B cell (primary cell): ENCODE measurements around the gene GPR179. TPM values are rescaled to one million over a fixed set of nuclear protein-coding genes. Genes with fewer than 3 reads are reported as not detected.

Experiments used
- ATAC-seq: fragments of 200-7000 bp; cut with Tn5 transposase; one replicate; pipeline ENCODE4 v1.10.0; 2021; ENCODE audit warnings: low read depth, mild to moderate bottlenecking, moderate number of reproducible peaks, moderate library complexity
- CTCF ChIA-PET: fragments of 350-600 bp; sonication (Branson Sonifier 250); formaldehyde crosslinking; loops from one replicate; lab custom pipeline; 2021; ENCODE audit warnings: antibody characterized with exemption, inconsistent platforms; lab: Charles Lee
- POLR2A ChIA-PET: fragments of 350-600 bp; sonication (Branson Sonifier 250); formaldehyde crosslinking; loops from one replicate; lab custom pipeline; 2021; ENCODE audit warnings: antibody characterized with exemption; lab: Charles Lee
- DNase-seq: peaks from one replicate; pipeline ENCODE4 v3.0.0; 2013
- H2AFZ ChIP-seq: 2 replicates; pipeline ENCODE4 v1.6.1; 2012; ENCODE audit warnings: mild to moderate bottlenecking, low read depth, low read length; ENCODE audit not compliant: insufficient read depth, poor library complexity, severe bottlenecking
- H3K27ac ChIP-seq, 2 donors: 1 replicate in 1 of 2; 2 replicates in 1 of 2; pipeline ENCODE4 v1.5.1; 2012 to 2013; ENCODE audit warnings: low read length in 2 of 2, mild to moderate bottlenecking in 2 of 2, moderate library complexity in 1 of 2
- H3K27me3 ChIP-seq, 4 experiments: fragments of 200-600 bp in 1 of 4; sonication (generic) in 1 of 4; replicated peaks in 1 of 4; 1 replicate in 2 of 4; 2 replicates in 2 of 4; pipeline versions ENCODE4 v1.6.1 to v1.7.0; 2013 to 2016; ENCODE audit warnings: low read length in 3 of 4, mild to moderate bottlenecking in 2 of 4, mixed read lengths in 1 of 4, moderate library complexity in 1 of 4; ENCODE audit not compliant: insufficient read depth in 4 of 4, control insufficient read depth in 3 of 4; ENCODE audit errors: control extremely low read depth in 1 of 4
- H3K36me3 ChIP-seq, 2 experiments: replicated peaks in 1 of 2; 1 replicate in 1 of 2; 2 replicates in 1 of 2; pipeline versions ENCODE4 v1.6.1 to v1.7.1; 2013; ENCODE audit warnings: low read length in 1 of 2; ENCODE audit not compliant: insufficient read depth in 2 of 2, control insufficient read depth in 1 of 2; ENCODE audit errors: control extremely low read depth in 1 of 2, extremely low read depth in 1 of 2
- H3K4me1 ChIP-seq, 2 donors: fragments of 200-600 bp in 1 of 2; sonication (generic) in 1 of 2; 1 replicate in 1 of 2; 2 replicates in 1 of 2; pipeline versions ENCODE4 v1.5.1 to v1.6.1; 2013 to 2017; ENCODE audit warnings: low read length in 2 of 2; ENCODE audit not compliant: control insufficient read depth in 2 of 2, insufficient read depth in 2 of 2
- H3K4me2 ChIP-seq: replicated peaks from 2 replicates; pipeline ENCODE3; 2012; ENCODE audit warnings: mild to moderate bottlenecking, low read depth, low read length; ENCODE audit not compliant: poor library complexity, severe bottlenecking
- H3K4me3 ChIP-seq, 5 experiments: fragments of 200-600 bp in 1 of 5; sonication (generic) in 1 of 5; 1 replicate in 3 of 5; 2 replicates in 2 of 5; pipeline versions ENCODE4 v1.5.1 to v1.7.0; 2011 to 2016; ENCODE audit warnings: low read length in 4 of 5, mild to moderate bottlenecking in 4 of 5, low read depth in 2 of 5, control low read depth in 1 of 5, moderate library complexity in 1 of 5; ENCODE audit not compliant: insufficient read depth in 1 of 5; ENCODE audit errors: control extremely low read depth in 1 of 5, extremely low read depth in 1 of 5
- H3K79me2 ChIP-seq: fragments of 200-600 bp; sonication (generic); one replicate; pipeline ENCODE4 v1.6.0; 2016; ENCODE audit warnings: low read length; ENCODE audit not compliant: control insufficient read depth, insufficient read depth
- H3K9ac ChIP-seq: fragments of 200-600 bp; sonication (generic); 2 replicates; pipeline ENCODE4 v1.6.1; 2017; ENCODE audit warnings: mild to moderate bottlenecking, low read length, moderate library complexity
- H3K9me3 ChIP-seq, 3 donors: one replicate each; pipeline versions ENCODE4 v1.6.1 to v1.7.1; 2013; ENCODE audit warnings: low read length in 2 of 3; ENCODE audit not compliant: control insufficient read depth in 2 of 3, insufficient read depth in 1 of 3; ENCODE audit errors: control extremely low read depth in 1 of 3
- H4K20me1 ChIP-seq: 2 replicates; pipeline ENCODE4 v1.6.0; 2012; ENCODE audit warnings: mild to moderate bottlenecking, low read length; ENCODE audit not compliant: insufficient read depth, control insufficient read depth, poor library complexity, severe bottlenecking
- H3K27ac Mint-ChIP-seq: one replicate; pipeline ENCODE4 v1.8.0; 2021; ENCODE audit warnings: mixed read lengths
- H3K27me3 Mint-ChIP-seq: one replicate; pipeline ENCODE4 v1.8.0; 2021; ENCODE audit warnings: mixed read lengths
- H3K4me1 Mint-ChIP-seq: one replicate; pipeline ENCODE4 v1.8.0; 2021; ENCODE audit warnings: mixed read lengths
- H3K4me3 Mint-ChIP-seq: one replicate; pipeline ENCODE4 v1.8.0; 2021; ENCODE audit warnings: mixed read lengths
- H3K9me3 Mint-ChIP-seq: one replicate; pipeline ENCODE4 v1.8.0; 2022; ENCODE audit warnings: mixed read lengths; ENCODE audit not compliant: insufficient read depth
- CTCF ChIP-seq: fragments of 200-600 bp; IDR thresholded peaks from one replicate; pipeline ENCODE4 v1.8.0; 2022; ENCODE audit warnings: antibody characterized with exemption, mild to moderate bottlenecking
- EZH2 ChIP-seq: IDR thresholded peaks from 2 replicates; pipeline ENCODE4 v1.6.1; 2012; ENCODE audit warnings: borderline replicate concordance, low read depth, mild to moderate bottlenecking, moderate library complexity, low read length; ENCODE audit not compliant: insufficient read depth, poor library complexity, severe bottlenecking
- WGBS: methylation state at CpG from one replicate; pipeline ENCODE4 v1.1.5; 2013; ENCODE audit warnings: missing lambda C conversion rate; ENCODE audit not compliant: insufficient coverage; 5-methylcytosine and 5-hydroxymethylcytosine counted together
- intact Hi-C: fragments of 100-400 bp; cut with micrococcal nuclease; formaldehyde crosslinking; loops from one replicate; pipeline ENCODE4 v1.10.0; 2022
- polyA plus RNA-seq: library from polyadenylated mRNA; depleted of rRNA; stranded (reverse); fragments of >200 nt; gene quantifications from 2 replicates; pipeline ENCODE4 v1.2.3, GENCODE V29; 2012
- total RNA-seq, 2 donors: library from RNA; stranded (reverse); fragments of 120-200 nt in 1 of 2; gene quantifications; 1 replicate in 1 of 2; 2 replicates in 1 of 2; pipeline versions ENCODE4 v1.2.3 to v1.2.4, GENCODE V29; 2013 to 2022

Gene GPR179
- total and polyA plus RNA-seq, 2 donors (not counting 1 experiment from before 2014, with no cell fraction given) = 0.01 TPM; not detected in 1

GRCh38 chr17:38341035-38341721 is 2.6 kb downstream of the GPR179 start:
- POLR2A ChIA-PET = no interaction called here
- H3K9ac ChIP-seq = no peak overlapping the region
- TF ChIP-seq CTCF (no peak), EZH2 (no peak)

GRCh38 chr17:38339891-38340290 is 3.9 kb downstream of the GPR179 start:
- no peaks in the 10 kb centered on the region for H4K20me1 ChIP-seq
- DNase-seq (no peak), ATAC-seq (no peak)
- no peaks in the 10 kb centered on the region for H3K27me3 ChIP-seq
- H3K4me1 Mint-ChIP-seq = no peaks in the 10 kb centered on the region
- peaks cover 5% of the 10 kb centered on the region for H3K27me3 Mint-ChIP-seq
- no peak overlapping the region for H3K4me3 ChIP-seq
- TF ChIP-seq EZH2 (no peak), CTCF (no peak)
- no peaks in the 10 kb centered on the region for H3K9me3 ChIP-seq
- no peak overlapping the region for H3K9ac ChIP-seq
- no peaks in the 10 kb centered on the region for H3K9me3 Mint-ChIP-seq
- intact Hi-C loops = no loop called here
- H3K4me2 ChIP-seq = no peak overlapping the region
- H3K27ac ChIP-seq = no peak overlapping the region
- no peak overlapping the region for H3K4me3 Mint-ChIP-seq
- no peaks in the 10 kb centered on the region for H3K36me3 ChIP-seq
- no peak overlapping the region for H2AFZ ChIP-seq
- POLR2A ChIA-PET = no interaction called here
- no peaks in the 10 kb centered on the region for H3K79me2 ChIP-seq
- CTCF ChIA-PET = interaction anchor here (2.4 kb wide), 1 partner anchor 9 kb away, joined by 7 read pairs; no protein-coding TSS in a partner anchor
- H3K27ac Mint-ChIP-seq = no peak overlapping the region
- no peaks in the 10 kb centered on the region for H3K4me1 ChIP-seq

More at GRCh38 chr17:38341035-38341721, 2.6 kb downstream of the GPR179 start:
- 100% methylated on average over 2 of the region's 5 CpGs for WGBS
- Mint-ChIP-seq H3K4me1 (no peaks in the 10 kb centered on the region), H3K27ac (no peak overlapping the region), H3K9me3 (no peaks in the 10 kb centered on the region), H3K4me3 (no peak overlapping the region), H3K27me3 (peaks cover 5% of the 10 kb centered on the region)
- ATAC-seq (no peak), DNase-seq (no peak)
- H3K4me3 ChIP-seq = no peak overlapping the region
- CTCF ChIA-PET = interaction anchor here (1.2 kb wide), 1 partner anchor 9 kb away, joined by 3 read pairs; no protein-coding TSS in a partner anchor
- H3K9me3 ChIP-seq = no peaks in the 10 kb centered on the region
- no peak overlapping the region for H3K4me2 ChIP-seq
- no peaks in the 10 kb centered on the region for H3K4me1 ChIP-seq
- H3K27me3 ChIP-seq = no peaks in the 10 kb centered on the region
- H3K36me3 ChIP-seq = no peaks in the 10 kb centered on the region
- intact Hi-C loops = no loop called here
- H3K27ac ChIP-seq = no peak overlapping the region
- no peaks in the 10 kb centered on the region for H4K20me1 ChIP-seq
- no peaks in the 10 kb centered on the region for H3K79me2 ChIP-seq
- no peak overlapping the region for H2AFZ ChIP-seq
